ENCODE results near the gene SREK1IP1.

DNA sequence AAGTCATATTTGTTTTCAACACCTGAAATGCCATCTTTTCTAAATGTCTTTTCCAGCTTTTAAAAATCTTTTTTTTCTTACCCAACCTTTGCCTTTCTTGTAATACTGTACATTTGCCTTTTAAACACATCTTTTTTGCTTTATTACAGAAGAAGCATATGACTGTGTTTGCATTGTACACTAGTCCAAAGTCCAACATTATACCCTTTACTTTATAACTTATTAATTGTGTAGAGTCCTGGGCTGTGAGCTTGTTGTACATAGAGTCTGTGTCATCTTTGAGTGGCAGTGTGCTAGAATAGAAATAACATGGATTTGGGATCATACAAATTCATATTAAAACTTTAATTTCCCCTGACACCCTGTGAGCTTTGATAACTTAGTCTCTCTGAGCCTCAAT is 24.0 kb upstream of the SREK1IP1 start:
- TF ChIP-seq POLR2A (IDR thresholded peaks at IDR 0.05): no peak
- TF ChIP-seq, protein P1, sequence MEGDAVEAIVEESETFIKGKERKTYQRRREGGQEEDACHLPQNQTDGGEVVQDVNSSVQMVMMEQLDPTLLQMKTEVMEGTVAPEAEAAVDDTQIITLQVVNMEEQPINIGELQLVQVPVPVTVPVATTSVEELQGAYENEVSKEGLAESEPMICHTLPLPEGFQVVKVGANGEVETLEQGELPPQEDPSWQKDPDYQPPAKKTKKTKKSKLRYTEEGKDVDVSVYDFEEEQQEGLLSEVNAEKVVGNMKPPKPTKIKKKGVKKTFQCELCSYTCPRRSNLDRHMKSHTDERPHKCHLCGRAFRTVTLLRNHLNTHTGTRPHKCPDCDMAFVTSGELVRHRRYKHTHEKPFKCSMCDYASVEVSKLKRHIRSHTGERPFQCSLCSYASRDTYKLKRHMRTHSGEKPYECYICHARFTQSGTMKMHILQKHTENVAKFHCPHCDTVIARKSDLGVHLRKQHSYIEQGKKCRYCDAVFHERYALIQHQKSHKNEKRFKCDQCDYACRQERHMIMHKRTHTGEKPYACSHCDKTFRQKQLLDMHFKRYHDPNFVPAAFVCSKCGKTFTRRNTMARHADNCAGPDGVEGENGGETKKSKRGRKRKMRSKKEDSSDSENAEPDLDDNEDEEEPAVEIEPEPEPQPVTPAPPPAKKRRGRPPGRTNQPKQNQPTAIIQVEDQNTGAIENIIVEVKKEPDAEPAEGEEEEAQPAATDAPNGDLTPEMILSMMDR (IDR thresholded peaks at IDR 0.05): no peak

Measured in gastroesophageal sphincter (tissue), 3 donors.